Islet of Langerhans (tissue), 1 donor: ENCODE data around the gene DIAPH1.

Experiments
- FAIRE-seq: peaks from one replicate; lab custom pipeline; 2011; peaks lifted over from hg19 to GRCh38; lab: Jason Lieb, UNC

DIAPH1 gene

GRCh38 chr5:141483902-141484301, 134.9 kb downstream of the DIAPH1 start:
- FAIRE-seq = no peak

GRCh38 chr5:141479776-141480175, 139.0 kb downstream of the DIAPH1 start:
- FAIRE-seq = no peak

- FAIRE-seq = peak; percentile 5
These were observed 140.4 kb downstream of the DIAPH1 start for GRCh38 chr5:141478321-141478945.

- no peak for FAIRE-seq
These were observed 141.0 kb downstream of the DIAPH1 start for GRCh38 chr5:141477815-141478214.

GRCh38 chr5:141477044-141477575, 141.7 kb downstream of the DIAPH1 start:
- FAIRE-seq = no peak

GRCh38 chr5:141476132-141476911, 142.5 kb downstream of the DIAPH1 start:
- FAIRE-seq = no peak

- FAIRE-seq = peak; percentile 88
These were observed 143.1 kb downstream of the DIAPH1 start, which contains the start of gene PCDHGC3 for GRCh38 chr5:141475625-141476131. TSS of gene PCDHGC3 (plus strand) at chr5:141475966. CDS start at chr5:141476117, 151 bp downstream.

GRCh38 chr5:141465351-141465750, 153.4 kb downstream of the DIAPH1 start:
- FAIRE-seq = no peak
